GM12878 (cell line): ENCODE measurements around the gene PHF3. TPM values are rescaled to one million over a fixed set of nuclear protein-coding genes. Genes with fewer than 3 reads are reported as not detected.

Experiments
- ATAC-seq: fragments of 200-7000 bp; cut with Tn5 transposase; 3 replicates; pipeline ENCODE4 v1.9.1; 2020; ENCODE audit warnings: mild to moderate bottlenecking, moderate library complexity
- BruUV-seq: library from RNA; stranded (reverse); fragments of 400-500 nt; replicated peaks from 2 replicates; lab custom pipeline; 2021; lab: Mats Ljungman, UMichigan
- CTCF ChIA-PET: fragments of 300-600 bp; sonication (Branson Sonifier 250); formaldehyde crosslinking; extraction: SDS; loops from one replicate; lab custom pipeline; 2021; ENCODE audit warnings: inconsistent platforms; lab: Yijun Ruan, JAX
- POLR2A ChIA-PET: fragments of 350-600 bp; formaldehyde crosslinking; extraction: SDS; loops from one replicate; lab custom pipeline; 2021; ENCODE audit warnings: inconsistent platforms; lab: Charles Lee
- RAD21 ChIA-PET: fragments of 300-600 bp; sonication (Branson Sonifier 250); formaldehyde crosslinking; loops from one replicate; lab custom pipeline; 2023; ENCODE audit warnings: antibody characterized with exemption; ENCODE audit not compliant: unreplicated experiment; lab: Charles Lee
- SMC1A ChIA-PET: fragments of 300-600 bp; sonication (Branson Sonifier 250); formaldehyde crosslinking; loops from one replicate; lab custom pipeline; 2023; ENCODE audit not compliant: unreplicated experiment, uncharacterized antibody; lab: Charles Lee
- DNase-seq: peaks from one replicate; pipeline ENCODE4 v3.0.0-alpha.2; 2011; ENCODE audit warnings: low read depth, low spot score
- FAIRE-seq: peaks from 3 replicates; lab custom pipeline; 2011; peaks lifted over from hg19 to GRCh38; lab: Jason Lieb, UNC
- H2AFZ ChIP-seq: 2 replicates; pipeline ENCODE4 v1.6.0; 2011; ENCODE audit warnings: low read depth, low read length, control low read depth; ENCODE audit not compliant: control insufficient read depth
- H3K27ac ChIP-seq: 2 replicates; pipeline ENCODE4 v1.5.1; 2011; ENCODE audit warnings: control low read depth; ENCODE audit not compliant: control insufficient read depth, insufficient read depth
- H3K27me3 ChIP-seq, 2 experiments: replicated peaks in 1 of 2; 2 replicates each; pipeline versions ENCODE4 v1.6.0 to v1.6.1; 2011; ENCODE audit warnings: low read length in 1 of 2; ENCODE audit not compliant: control insufficient read depth in 2 of 2, insufficient read depth in 2 of 2
- H3K36me3 ChIP-seq, 2 experiments: 2 replicates each; pipeline ENCODE4 v1.5.1; 2011; ENCODE audit warnings: low read length in 1 of 2; ENCODE audit not compliant: control insufficient read depth in 2 of 2, insufficient read depth in 2 of 2
- H3K4me1 ChIP-seq: 2 replicates; pipeline ENCODE4 v1.6.1; 2011; ENCODE audit warnings: mild to moderate bottlenecking, low read length, moderate library complexity, mixed read lengths; ENCODE audit not compliant: control insufficient read depth, insufficient read depth
- H3K4me2 ChIP-seq: 2 replicates; pipeline ENCODE4 v1.6.0; 2011; ENCODE audit warnings: control low read depth; ENCODE audit not compliant: control insufficient read depth, insufficient read depth
- H3K4me3 ChIP-seq: fragments of 200-600 bp; sonication (generic); 2 replicates; pipeline ENCODE4 v1.5.1; 2016
- H3K79me2 ChIP-seq: 2 replicates; pipeline ENCODE4 v1.6.0; 2011; ENCODE audit warnings: low read length; ENCODE audit not compliant: control insufficient read depth, insufficient read depth
- H3K9ac ChIP-seq: 2 replicates; pipeline ENCODE4 v1.8.0; 2011; ENCODE audit warnings: low read length, control low read depth, mixed read lengths; ENCODE audit not compliant: control insufficient read depth, insufficient read depth
- H3K9me3 ChIP-seq: replicated peaks from 3 replicates; pipeline ENCODE4 v1.5.1; 2011; ENCODE audit warnings: mild to moderate bottlenecking, low read length; ENCODE audit not compliant: control insufficient read depth, insufficient read depth
- H4K20me1 ChIP-seq: 2 replicates; pipeline ENCODE4 v1.6.0; 2011; ENCODE audit not compliant: control insufficient read depth, insufficient read depth
- BCL11A ChIP-seq: IDR thresholded peaks from 2 replicates; pipeline ENCODE4 v1.6.1; 2011; ENCODE audit warnings: low read depth, low read length
- EED ChIP-seq: sonication (generic); IDR thresholded peaks from 2 replicates; pipeline ENCODE4 v1.6.1; 2016; ENCODE audit warnings: antibody characterized with exemption, low read depth
- PRDM15 ChIP-seq: fragments of 450-650 bp; formaldehyde crosslinking; IDR thresholded peaks from 2 replicates; pipeline ENCODE4 v1.4.0; 2020; ENCODE audit warnings: mild to moderate bottlenecking, moderate library complexity
- RBBP5 ChIP-seq: fragments of 200-600 bp; sonication (generic); conservative IDR thresholded peaks from 2 replicates; pipeline ENCODE4 v1.6.1; 2016
- SREBF1 ChIP-seq: IDR thresholded peaks from 2 replicates; pipeline ENCODE4 v1.6.1; 2012; ENCODE audit warnings: mild to moderate bottlenecking, low read length
- ZZZ3 ChIP-seq: IDR thresholded peaks from 2 replicates; pipeline ENCODE4 v1.6.1; 2011; ENCODE audit warnings: low read depth; ENCODE audit not compliant: control insufficient read depth, insufficient read length
- WGBS: methylation state at CpG from one replicate; pipeline ENCODE4 v1.1.6; 2016; ENCODE audit warnings: low lambda C conversion rate; ENCODE audit not compliant: insufficient replicate concordance, insufficient coverage; ENCODE audit errors: missing lambda C conversion rate; 5-methylcytosine and 5-hydroxymethylcytosine counted together
- in situ Hi-C: fragments of 300-500 bp; cut with MboI; formaldehyde crosslinking; loops from 9 replicates; pipeline ENCODE4 v1.14.3; 2018; ENCODE audit warnings: mixed read lengths
- intact Hi-C: fragments of 100-400 bp; cut with micrococcal nuclease; formaldehyde crosslinking; loops from one replicate; pipeline ENCODE4 v1.14.2; 2022; ENCODE audit not compliant: unreplicated experiment
- polyA plus RNA-seq, 11 experiments: library from polyadenylated mRNA; depleted of rRNA in 4 of 11; unstranded in 6 of 11; stranded (reverse) in 5 of 11; fragments of >200 nt; fragmentation: Nextera tagmentation in 4 of 11; fragmentation: Illumina TruSeq in 1 of 11; extraction: Ambion mirVana in 4 of 11; extraction: Trizol in 1 of 11; gene quantifications; 1 replicate in 1 of 11; 2 replicates in 10 of 11; pipeline versions ENCODE4 v1.2.1 to v1.2.3, GENCODE V29; 2011 to 2016; ENCODE audit warnings: inconsistent platforms in 2 of 11, missing spikeins in 2 of 11, low read depth in 1 of 11
- total RNA-seq, 4 experiments: library from RNA; depleted of rRNA in 3 of 4; stranded (reverse); fragments of >200 nt in 3 of 4; fragmentation: Illumina TruSeq in 1 of 4; extraction: Trizol in 1 of 4; gene quantifications; 2 replicates each; pipeline versions ENCODE4 v1.2.1 to v1.2.3, GENCODE V29; 2013 to 2021
- TF ChIP-seq, protein P1 (sequence below): IDR thresholded peaks from 2 replicates; pipeline ENCODE4 v1.6.1; 2011; ENCODE audit warnings: mild to moderate bottlenecking, low read depth, low read length, moderate library complexity; ENCODE audit not compliant: insufficient replicate concordance
- TF ChIP-seq, protein P2 (sequence below): IDR thresholded peaks from 2 replicates; pipeline ENCODE4 v1.6.1; 2011; ENCODE audit warnings: borderline replicate concordance, low read depth, mild to moderate bottlenecking, moderate library complexity, mixed read lengths, low read length; ENCODE audit not compliant: insufficient read depth; ENCODE audit errors: extremely low read length

Gene PHF3
- total and polyA plus RNA-seq, 10 of the 15 experiments (the other 5 are each of a cell fraction or from before 2014, with no cell fraction given): 8.3 to 61.5 (median 26.6) TPM

- no TSS peak for BruUV-seq
- Histone ChIP-seq H3K4me3 (no peak overlapping the region), H3K36me3 (no peaks in the 10 kb centered on the region), H3K4me2 (no peak overlapping the region), H3K9me3 (no peaks in the 10 kb centered on the region), H3K9ac (no peak overlapping the region), H2AFZ (no peak overlapping the region), H3K27ac (no peak overlapping the region), H3K4me1 (no peaks in the 10 kb centered on the region), H4K20me1 (no peaks in the 10 kb centered on the region), H3K27me3 (peaks cover 0 to 1% of the 10 kb centered on the region in 2 experiments; a peak in 1 of 4 replicates), H3K79me2 (no peaks in the 10 kb centered on the region)
- ATAC-seq (no peak), FAIRE-seq (no peak), DNase-seq (no peak)
- in situ Hi-C loops (no loop called here), intact Hi-C loops (no loop called here)
- CTCF ChIA-PET: interaction anchor here (0.8 to 2.1 kb wide), 3 partner anchors 12 to 167 kb away, joined by 3 to 4 read pairs (median 3); no protein-coding TSS in a partner anchor
- POLR2A ChIA-PET: interaction anchor here (0.6 kb wide), 1 partner anchor 11 kb away, joined by 3 read pairs; no protein-coding TSS in a partner anchor
- TF ChIP-seq PRDM15 (CRISPR knock-in tag) (no peak), EED (no peak), SREBF1 (no peak), RBBP5 (no peak), BCL11A (no peak), ZZZ3 (no peak)
- TF ChIP-seq, protein P1, sequence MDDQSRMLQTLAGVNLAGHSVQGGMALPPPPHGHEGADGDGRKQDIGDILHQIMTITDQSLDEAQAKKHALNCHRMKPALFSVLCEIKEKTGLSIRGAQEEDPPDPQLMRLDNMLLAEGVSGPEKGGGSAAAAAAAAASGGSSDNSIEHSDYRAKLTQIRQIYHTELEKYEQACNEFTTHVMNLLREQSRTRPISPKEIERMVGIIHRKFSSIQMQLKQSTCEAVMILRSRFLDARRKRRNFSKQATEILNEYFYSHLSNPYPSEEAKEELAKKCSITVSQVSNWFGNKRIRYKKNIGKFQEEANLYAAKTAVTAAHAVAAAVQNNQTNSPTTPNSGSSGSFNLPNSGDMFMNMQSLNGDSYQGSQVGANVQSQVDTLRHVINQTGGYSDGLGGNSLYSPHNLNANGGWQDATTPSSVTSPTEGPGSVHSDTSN: no peak
- TF ChIP-seq, protein P2, sequence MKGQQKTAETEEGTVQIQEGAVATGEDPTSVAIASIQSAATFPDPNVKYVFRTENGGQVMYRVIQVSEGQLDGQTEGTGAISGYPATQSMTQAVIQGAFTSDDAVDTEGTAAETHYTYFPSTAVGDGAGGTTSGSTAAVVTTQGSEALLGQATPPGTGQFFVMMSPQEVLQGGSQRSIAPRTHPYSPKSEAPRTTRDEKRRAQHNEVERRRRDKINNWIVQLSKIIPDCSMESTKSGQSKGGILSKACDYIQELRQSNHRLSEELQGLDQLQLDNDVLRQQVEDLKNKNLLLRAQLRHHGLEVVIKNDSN: no peak
- RAD21 ChIA-PET: interaction anchor here (1.9 kb wide), 1 partner anchor 17 kb away, joined by 4 read pairs; no protein-coding TSS in a partner anchor
- 100% methylated on average over 1 of the region's 1 CpG for WGBS
- SMC1A ChIA-PET: interaction anchor here (1.2 kb wide), 1 partner anchor 17 kb away, joined by 3 read pairs; no protein-coding TSS in a partner anchor
Observed at GRCh38 chr6:63615590-63615989, 20.0 kb upstream of the PHF3 start.
